ENCODE results near the gene PLXDC2.
"Not testable (repeated sequence)": the region's sequence is repeated elsewhere in the genome, so short reads cannot be mapped to it uniquely, and the experiment has no call there.

PLXDC2 gene

GRCh38 chr10:19979628-19980027, 163.4 kb downstream of the PLXDC2 start:
- DNase-seq (ENCODE audit: low spot score) = no peak

GRCh38 chr10:19983880-19984565, 167.8 kb downstream of the PLXDC2 start:
- DNase-seq (ENCODE audit: low spot score) = no peak

- no peak for DNase-seq (ENCODE audit: low spot score)
Observed at GRCh38 chr10:19985745-19986144, 169.5 kb downstream of the PLXDC2 start.

- no peak for DNase-seq (ENCODE audit: low spot score)
Observed at GRCh38 chr10:19986591-19986990, 170.4 kb downstream of the PLXDC2 start.

GRCh38 chr10:19987931-19988330, 171.7 kb downstream of the PLXDC2 start:
- no peak for DNase-seq (ENCODE audit: low spot score)

- no peak for DNase-seq (ENCODE audit: low spot score)
Observed at GRCh38 chr10:19993714-19994315, 177.6 kb downstream of the PLXDC2 start.

- no peak for DNase-seq (ENCODE audit: low spot score)
Observed at GRCh38 chr10:19998482-19998881, 182.2 kb downstream of the PLXDC2 start.

GRCh38 chr10:19999431-19999830, 183.2 kb downstream of the PLXDC2 start:
- no peak for DNase-seq (ENCODE audit: low spot score)

- not testable (repeated sequence) for DNase-seq (ENCODE audit: low spot score)
Observed at GRCh38 chr10:20002026-20002425, 185.8 kb downstream of the PLXDC2 start.

GRCh38 chr10:20002657-20003056, 186.4 kb downstream of the PLXDC2 start:
- no peak for DNase-seq (ENCODE audit: low spot score)

- no peak for DNase-seq (ENCODE audit: low spot score)
Observed at GRCh38 chr10:20004087-20004523, 187.9 kb downstream of the PLXDC2 start.

GRCh38 chr10:20005638-20006037, 189.4 kb downstream of the PLXDC2 start:
- no peak for DNase-seq (ENCODE audit: low spot score)

GRCh38 chr10:20006169-20006870, 190.1 kb downstream of the PLXDC2 start:
- DNase-seq (ENCODE audit: low spot score) = no peak

GRCh38 chr10:20007426-20007825, 191.2 kb downstream of the PLXDC2 start:
- no peak for DNase-seq (ENCODE audit: low spot score)

GRCh38 chr10:20013991-20014750, 197.9 kb downstream of the PLXDC2 start:
- no peak for DNase-seq (ENCODE audit: low spot score)

GRCh38 chr10:20017961-20018360, 201.7 kb downstream of the PLXDC2 start:
- DNase-seq (ENCODE audit: low spot score) = no peak

GRCh38 chr10:20020677-20021076, 204.4 kb downstream of the PLXDC2 start:
- DNase-seq (ENCODE audit: low spot score) = no peak

GRCh38 chr10:20029523-20029922, 213.3 kb downstream of the PLXDC2 start:
- no peak for DNase-seq (ENCODE audit: low spot score)

- DNase-seq (ENCODE audit: low spot score) = no peak
Observed at GRCh38 chr10:20033476-20033875, 217.2 kb downstream of the PLXDC2 start.

GRCh38 chr10:20034732-20035131, 218.5 kb downstream of the PLXDC2 start:
- no peak for DNase-seq (ENCODE audit: low spot score)

- DNase-seq (ENCODE audit: low spot score) = no peak
Observed at GRCh38 chr10:20040012-20040411, 223.8 kb downstream of the PLXDC2 start.

- no peak for DNase-seq (ENCODE audit: low spot score)
Observed at GRCh38 chr10:20041931-20042330, 225.7 kb downstream of the PLXDC2 start.

Measured in HuH-7.5 (cell line).